CD4-positive, alpha-beta memory T cell (primary cell): ENCODE data around the gene CIAO2A. TPM values are rescaled to one million over a fixed set of nuclear protein-coding genes. Genes with fewer than 3 reads are reported as not detected.

Experiments used
- CTCF ChIA-PET: fragments of 350-600 bp; sonication (Branson Sonifier 250); formaldehyde crosslinking; loops from one replicate; lab custom pipeline; 2021; ENCODE audit warnings: inconsistent platforms; ENCODE audit not compliant: partially characterized antibody; lab: Charles Lee
- POLR2A ChIA-PET: fragments of 350-600 bp; sonication (Branson Sonifier 250); formaldehyde crosslinking; loops from one replicate; lab custom pipeline; 2021; ENCODE audit not compliant: partially characterized antibody; lab: Charles Lee
- DNase-seq, 5 donors: peaks; one replicate each; pipeline versions ENCODE4 v3.0.0 to v3.0.0-alpha.2; 2020 to 2022; ENCODE audit warnings: mixed read lengths in 1 of 5
- H3K27ac ChIP-seq: one replicate; pipeline ENCODE4 v1.7.0; 2013; ENCODE audit warnings: low read depth, low read length
- H3K27me3 ChIP-seq: 2 replicates; pipeline ENCODE4 v1.7.0; 2013; ENCODE audit warnings: mild to moderate bottlenecking, low read length, moderate library complexity; ENCODE audit not compliant: insufficient read depth
- H3K36me3 ChIP-seq: 2 replicates; pipeline ENCODE4 v1.7.0; 2013; ENCODE audit warnings: mild to moderate bottlenecking, low read length, moderate library complexity; ENCODE audit not compliant: insufficient read depth
- H3K4me1 ChIP-seq: 2 replicates; pipeline ENCODE4 v1.7.0; 2013; ENCODE audit warnings: mild to moderate bottlenecking, low read length, moderate library complexity; ENCODE audit not compliant: insufficient read depth
- H3K4me3 ChIP-seq, 2 donors: one replicate each; pipeline ENCODE4 v1.7.0; 2013; ENCODE audit warnings: low read length in 2 of 2, mild to moderate bottlenecking in 1 of 2
- H3K9me3 ChIP-seq, 2 donors: one replicate each; pipeline ENCODE4 v1.7.0; 2013; ENCODE audit warnings: low read length in 2 of 2, control low read depth in 1 of 2; ENCODE audit not compliant: control insufficient read depth in 1 of 2
- H3K27ac Mint-ChIP-seq, 7 donors: one replicate each; pipeline ENCODE4 v1.8.0; 2020 to 2021; ENCODE audit warnings: mixed read lengths in 7 of 7, mild to moderate bottlenecking in 6 of 7, inconsistent platforms in 3 of 7, moderate library complexity in 3 of 7
- H3K27me3 Mint-ChIP-seq, 2 donors: one replicate each; pipeline ENCODE4 v1.8.0; 2020 to 2021; ENCODE audit warnings: mixed read lengths in 2 of 2
- H3K36me3 Mint-ChIP-seq, 2 donors: one replicate each; pipeline ENCODE4 v1.8.0; 2020 to 2021; ENCODE audit warnings: mixed read lengths in 2 of 2, inconsistent platforms in 1 of 2, mild to moderate bottlenecking in 1 of 2
- H3K4me1 Mint-ChIP-seq, 4 donors: one replicate each; pipeline ENCODE4 v1.8.0; 2020 to 2021; ENCODE audit warnings: mixed read lengths in 4 of 4, mild to moderate bottlenecking in 1 of 4
- H3K4me3 Mint-ChIP-seq, 8 donors: one replicate each; pipeline ENCODE4 v1.8.0; 2020 to 2021; ENCODE audit warnings: mixed read lengths in 8 of 8, mild to moderate bottlenecking in 7 of 8, moderate library complexity in 6 of 8, inconsistent platforms in 3 of 8
- H3K9me3 Mint-ChIP-seq, 8 donors: one replicate each; pipeline ENCODE4 v1.8.0; 2020 to 2021; ENCODE audit warnings: mixed read lengths in 8 of 8, mild to moderate bottlenecking in 5 of 8, inconsistent platforms in 3 of 8, moderate library complexity in 1 of 8
- intact Hi-C: fragments of 100-400 bp; cut with micrococcal nuclease; formaldehyde crosslinking; loops from one replicate; pipeline ENCODE4 v1.15.1; 2023
- polyA plus RNA-seq, 2 donors: library from polyadenylated mRNA; unstranded; fragments of 300-500 nt; fragmentation: Illumina TruSeq; gene quantifications; one replicate each; pipeline ENCODE4 v1.2.3, GENCODE V29; 2021
- total RNA-seq, 2 experiments: library from RNA; stranded (reverse); gene quantifications; one replicate each; pipeline ENCODE4 v1.2.3, GENCODE V29; 2021

CIAO2A gene
- total and polyA plus RNA-seq, 4 experiments from 2014 or later = 35.0 to 134 (median 53.2) TPM

DNA sequence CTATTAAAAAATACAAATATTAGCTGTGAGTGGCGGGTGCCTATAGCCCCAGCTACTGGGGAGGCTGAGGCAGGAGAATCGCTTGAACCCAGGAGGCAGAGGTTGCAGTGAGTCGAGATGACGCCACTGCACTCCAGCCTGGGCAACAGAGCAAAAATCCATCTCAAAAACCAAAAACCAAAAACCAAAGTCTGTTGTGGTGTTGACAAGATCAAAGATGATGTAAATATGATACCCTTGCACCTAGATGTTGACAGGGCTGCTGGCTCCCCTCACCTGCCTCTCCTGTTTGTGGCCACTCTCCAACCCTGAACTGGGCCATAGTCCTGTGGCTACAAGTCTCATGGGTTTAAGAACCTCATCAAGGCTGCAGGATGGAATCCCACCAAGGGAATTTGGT is 63.5 kb downstream of the CIAO2A start:
- Histone ChIP-seq H3K27ac (no peak overlapping the region), H3K4me3 (no peak overlapping the region), H3K27me3 (no peaks in the 10 kb centered on the region), H3K36me3 (no peaks in the 10 kb centered on the region), H3K4me1 (no peaks in the 10 kb centered on the region), H3K9me3 (no peaks in the 10 kb centered on the region)
- Mint-ChIP-seq H3K36me3 (no peaks in the 10 kb centered on the region), H3K4me3 (no peak overlapping the region), H3K9me3 (no peaks in the 10 kb centered on the region), H3K4me1 (peaks cover 4 to 8% (median 7%) of the 10 kb centered on the region in 4 donors), H3K27me3 (no peaks in the 10 kb centered on the region), H3K27ac (peak overlapping the region in 1 of 7 donors; percentile 63)
- intact Hi-C loops = no loop called here
- ChIA-PET CTCF (interaction anchor here (0.8 to 3.2 kb wide), 3 partner anchors 12 to 278 kb away, joined by 3 to 9 read pairs (median 3); partner anchors contain the start of gene DAPK2), POLR2A (interaction anchor here (1.1 kb wide), 1 partner anchor 26 kb away, joined by 4 read pairs; no protein-coding TSS in a partner anchor)
- DNase-seq = no peak

DNA sequence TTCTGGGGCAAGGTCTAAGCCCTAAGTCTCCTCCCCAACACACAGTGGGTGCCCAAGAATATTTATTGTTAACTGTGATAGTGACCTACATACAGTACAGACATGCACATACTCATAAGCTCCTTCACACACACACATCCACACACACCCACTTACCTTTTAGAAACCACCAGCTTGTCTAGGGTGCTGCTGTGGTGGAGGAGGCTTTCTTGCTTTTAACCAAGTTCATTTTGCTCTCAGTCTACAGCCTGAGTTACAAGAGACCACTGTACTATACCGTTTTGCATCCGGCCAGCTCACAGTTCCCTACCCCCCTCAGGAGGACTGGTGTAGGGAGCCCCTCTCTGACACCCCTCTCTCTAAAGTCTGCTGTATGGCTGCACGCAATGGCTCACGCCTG is 64.0 kb downstream of the CIAO2A start:
- ChIA-PET CTCF (interaction anchor here (0.8 to 3.2 kb wide), 3 partner anchors 11 to 277 kb away, joined by 3 to 9 read pairs (median 3); partner anchors contain the start of gene DAPK2), POLR2A (interaction anchor here (1.0 kb wide), 1 partner anchor 13 kb away, joined by 3 read pairs; no protein-coding TSS in a partner anchor)
- H3K27ac ChIP-seq = no peak overlapping the region
- no peak overlapping the region for H3K4me3 ChIP-seq
- intact Hi-C loops = no loop called here
- Mint-ChIP-seq H3K36me3 (no peaks in the 10 kb centered on the region), H3K4me1 (peaks cover 4 to 8% (median 7%) of the 10 kb centered on the region in 4 donors), H3K27ac (peak overlapping the region in 4 of 7 donors; percentile 22 to 79 (median 60)), H3K27me3 (no peaks in the 10 kb centered on the region), H3K4me3 (no peak overlapping the region), H3K9me3 (no peaks in the 10 kb centered on the region)
- H3K4me1 ChIP-seq = no peaks in the 10 kb centered on the region
- no peaks in the 10 kb centered on the region for H3K9me3 ChIP-seq
- no peak for DNase-seq
- H3K36me3 ChIP-seq = no peaks in the 10 kb centered on the region
- H3K27me3 ChIP-seq = no peaks in the 10 kb centered on the region

- no peaks in the 10 kb centered on the region for H3K9me3 Mint-ChIP-seq
- no peaks in the 10 kb centered on the region for H3K27me3 Mint-ChIP-seq
- H3K4me1 Mint-ChIP-seq = peaks cover 4 to 8% (median 7%) of the 10 kb centered on the region in 4 donors
- H3K4me3 Mint-ChIP-seq = no peak overlapping the region
- no peak for DNase-seq
- Histone ChIP-seq H3K27ac (no peak overlapping the region), H3K9me3 (no peaks in the 10 kb centered on the region), H3K4me1 (no peaks in the 10 kb centered on the region), H3K27me3 (no peaks in the 10 kb centered on the region), H3K4me3 (no peak overlapping the region), H3K36me3 (no peaks in the 10 kb centered on the region)
- ChIA-PET CTCF (interaction anchor here (1.3 to 3.2 kb wide), 2 partner anchors 11 to 17 kb away, joined by 3 to 9 read pairs; partner anchors contain the start of gene DAPK2), POLR2A (interaction anchor here (1.0 kb wide), 1 partner anchor 13 kb away, joined by 3 read pairs; no protein-coding TSS in a partner anchor)
- peak overlapping the region in 4 of 7 donors; percentile 22 to 79 (median 48) for H3K27ac Mint-ChIP-seq
- H3K36me3 Mint-ChIP-seq = no peaks in the 10 kb centered on the region
- intact Hi-C loops = no loop called here
Measured at GRCh38 chr15:64029110-64029509, 64.5 kb downstream of the CIAO2A start.

GRCh38 chr15:64026591-64026990 is 67.0 kb downstream of the CIAO2A start:
- peak in 1 of 5 donors; percentile 32 for DNase-seq
- no peak overlapping the region for H3K4me3 Mint-ChIP-seq
- no peaks in the 10 kb centered on the region for H3K9me3 ChIP-seq
- H3K27ac Mint-ChIP-seq = peak overlapping the region in 1 of 7 donors; percentile 42
- H3K27ac ChIP-seq = no peak overlapping the region
- no peaks in the 10 kb centered on the region for H3K27me3 Mint-ChIP-seq
- CTCF ChIA-PET = interaction anchor here (0.9 to 1.5 kb wide), 2 partner anchors 39 to 274 kb away, joined by 3 read pairs; no protein-coding TSS in a partner anchor
- no peaks in the 10 kb centered on the region for H3K9me3 Mint-ChIP-seq
- H3K4me1 Mint-ChIP-seq = peaks cover 0 to 5% (median 2%) of the 10 kb centered on the region in 4 donors
- H3K36me3 ChIP-seq = no peaks in the 10 kb centered on the region
- H3K4me1 ChIP-seq = no peaks in the 10 kb centered on the region
- H3K27me3 ChIP-seq = no peaks in the 10 kb centered on the region
- intact Hi-C loops = no loop called here
- no peak overlapping the region for H3K4me3 ChIP-seq
- POLR2A ChIA-PET = interaction anchor here (1.7 kb wide), 1 partner anchor 16 kb away, joined by 3 read pairs; no protein-coding TSS in a partner anchor
- H3K36me3 Mint-ChIP-seq = no peaks in the 10 kb centered on the region

DNA sequence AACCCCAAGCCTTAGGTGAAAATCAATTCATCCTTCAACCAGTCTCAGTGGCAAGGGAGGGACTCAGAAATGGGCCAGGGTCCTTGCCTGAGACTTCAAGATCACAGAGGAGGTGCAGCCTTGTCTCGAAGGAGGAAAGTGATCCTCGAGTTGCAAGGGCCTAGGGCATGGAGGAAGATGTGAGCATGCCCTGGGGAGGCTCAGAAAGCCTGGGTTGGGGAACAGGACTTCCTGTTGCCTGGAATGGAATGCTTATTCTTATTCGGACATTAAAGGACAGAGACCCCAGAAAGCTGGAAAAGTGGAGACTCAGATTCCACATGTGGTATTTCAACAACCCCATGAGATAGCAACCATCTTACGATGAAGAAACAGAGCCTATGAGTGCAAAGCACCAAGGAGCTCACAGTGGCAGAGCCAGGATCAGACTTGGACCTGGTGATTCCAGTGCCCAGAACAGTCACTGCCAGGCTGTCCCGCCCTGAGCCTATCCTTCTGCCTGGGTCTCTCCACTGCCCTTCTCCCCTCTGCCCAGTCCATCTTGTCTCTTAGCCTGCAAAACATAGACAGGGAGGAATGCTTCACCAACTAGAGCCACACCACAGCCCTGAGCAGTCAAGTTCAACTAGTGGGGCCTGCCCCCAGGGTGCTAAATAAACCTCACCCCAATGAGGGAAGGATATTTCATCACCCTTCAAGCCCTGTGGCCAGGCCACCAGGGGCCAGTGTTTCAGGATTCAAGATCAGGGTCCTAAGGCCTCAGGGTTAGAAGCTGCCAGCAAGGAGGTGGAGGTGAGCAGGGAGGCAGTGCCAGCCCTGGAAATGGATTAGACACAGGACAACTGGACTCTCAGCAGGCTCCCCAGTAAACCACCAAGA is 69.2 kb downstream of the CIAO2A start:
- H3K4me3 Mint-ChIP-seq = no peak overlapping the region
- no peaks in the 10 kb centered on the region for H3K27me3 ChIP-seq
- no peak overlapping the region for H3K27ac Mint-ChIP-seq
- no peaks in the 10 kb centered on the region for H3K36me3 Mint-ChIP-seq
- H3K4me1 ChIP-seq = no peaks in the 10 kb centered on the region
- DNase-seq = no peak
- peaks cover 0 to 2% (median 0%) of the 10 kb centered on the region in 4 donors for H3K4me1 Mint-ChIP-seq
- peaks cover 0 to 4% (median 0%) of the 10 kb centered on the region in 8 donors for H3K9me3 Mint-ChIP-seq
- intact Hi-C loops = no loop called here
- no peaks in the 10 kb centered on the region for H3K36me3 ChIP-seq
- CTCF ChIA-PET = interaction anchor here (0.9 to 1.0 kb wide), 2 partner anchors 15 to 22 kb away, joined by 3 to 4 read pairs; partner anchors contain the start of gene DAPK2
- H3K27me3 Mint-ChIP-seq = no peaks in the 10 kb centered on the region
- H3K9me3 ChIP-seq = no peaks in the 10 kb centered on the region
- POLR2A ChIA-PET = interaction anchor here (0.6 to 1.4 kb wide), 2 partner anchors 14 to 97 kb away, joined by 3 read pairs; no protein-coding TSS in a partner anchor
- H3K27ac ChIP-seq = no peak overlapping the region
- no peak overlapping the region for H3K4me3 ChIP-seq

DNA sequence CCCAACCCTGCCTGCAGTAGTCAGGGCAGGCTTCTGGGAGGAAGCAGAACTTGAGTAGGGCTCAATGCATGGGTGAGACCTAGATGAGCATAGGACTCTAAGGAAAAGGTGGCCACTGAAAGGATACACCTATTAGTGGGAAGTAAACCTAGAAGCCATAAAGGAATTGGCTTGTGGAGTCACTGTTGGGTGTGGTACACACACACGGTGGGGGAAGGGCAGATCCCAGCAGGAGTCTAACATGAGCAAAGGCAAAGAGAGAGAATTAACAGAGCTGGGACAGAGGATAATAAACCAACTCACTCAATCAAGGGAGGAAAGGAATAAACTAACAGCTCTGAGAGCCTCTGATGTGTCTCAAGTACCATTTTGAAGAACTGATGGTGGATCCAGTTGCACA is 70.4 kb downstream of the CIAO2A start:
- CTCF ChIA-PET = interaction anchor here (1.3 kb wide), 1 partner anchor 133 kb away, joined by 3 read pairs; no protein-coding TSS in a partner anchor
- no peak for DNase-seq
- intact Hi-C loops = no loop called here

More for the DNA sequence above, 70.4 kb downstream of the CIAO2A start:
- Histone ChIP-seq H3K4me3 (no peak overlapping the region), H3K27me3 (no peaks in the 10 kb centered on the region), H3K27ac (no peak overlapping the region), H3K4me1 (no peaks in the 10 kb centered on the region), H3K9me3 (no peaks in the 10 kb centered on the region), H3K36me3 (no peaks in the 10 kb centered on the region)
- Mint-ChIP-seq H3K4me3 (no peak overlapping the region), H3K36me3 (no peaks in the 10 kb centered on the region), H3K27me3 (no peaks in the 10 kb centered on the region), H3K4me1 (no peaks in the 10 kb centered on the region), H3K27ac (peak overlapping the region in 1 of 7 donors; percentile 57), H3K9me3 (peaks cover 0 to 4% (median 0%) of the 10 kb centered on the region in 8 donors)
- POLR2A ChIA-PET = interaction anchor here (1.0 kb wide), 1 partner anchor 19 kb away, joined by 3 read pairs; no protein-coding TSS in a partner anchor
